Uterus (tissue), 4 donors: ENCODE measurements around the gene LRSAM1. TPM values are rescaled to one million over a fixed set of nuclear protein-coding genes. Genes with fewer than 3 reads are reported as not detected.
"Not testable (repeated sequence)": the region's sequence is repeated elsewhere in the genome, so short reads cannot be mapped to it uniquely, and the experiment has no call there.

Source experiments
- DNase-seq, 2 donors: peaks; one replicate each; pipeline ENCODE4 v3.0.0-alpha.2; 2019 to 2020
- H3K27ac ChIP-seq, 2 donors: fragments of 200-600 bp; sonication (generic); 1 replicate in 1 of 2; 2 replicates in 1 of 2; pipeline ENCODE4 v1.5.1; 2016 to 2018
- H3K27me3 ChIP-seq, 2 donors: fragments of 200-600 bp; sonication (generic); one replicate each; pipeline ENCODE4 v1.5.1; 2018 to 2019; ENCODE audit warnings: control low read depth in 1 of 2
- H3K36me3 ChIP-seq, 2 donors: fragments of 200-600 bp; sonication (generic); one replicate each; pipeline ENCODE4 v1.5.1; 2019; ENCODE audit warnings: control low read depth in 1 of 2
- H3K4me1 ChIP-seq, 2 donors: fragments of 200-600 bp; sonication (generic); one replicate each; pipeline ENCODE4 v1.5.1; 2018 to 2019; ENCODE audit warnings: control low read depth in 1 of 2
- H3K4me3 ChIP-seq, 2 donors: fragments of 200-600 bp; sonication (generic); 1 replicate in 1 of 2; 2 replicates in 1 of 2; pipeline ENCODE4 v1.5.1; 2018 to 2019; ENCODE audit warnings: mild to moderate bottlenecking in 1 of 2
- H3K9me3 ChIP-seq, 2 donors: fragments of 200-600 bp; sonication (generic); one replicate each; pipeline ENCODE4 v1.5.1; 2019; ENCODE audit warnings: control low read depth in 1 of 2
- CTCF ChIP-seq, 4 experiments: fragments of 200-600 bp in 2 of 4; fragments of 450-650 bp in 2 of 4; sonication (generic) in 2 of 4; IDR thresholded peaks; one replicate each; pipeline ENCODE4 v1.5.1; 2016 to 2019; ENCODE audit warnings: antibody characterized with exemption in 4 of 4, mild to moderate bottlenecking in 2 of 4, moderate library complexity in 1 of 4
- POLR2A ChIP-seq, 2 donors: fragments of 450-650 bp; IDR thresholded peaks; one replicate each; pipeline ENCODE4 v1.6.1; 2016; ENCODE audit warnings: antibody characterized with exemption in 2 of 2, mild to moderate bottlenecking in 1 of 2, moderate library complexity in 1 of 2
- intact Hi-C: fragments of 100-400 bp; cut with DNase I; formaldehyde crosslinking; loops from one replicate; pipeline ENCODE4 v1.15.1; 2023; ENCODE audit warnings: low total_unique reads
- total RNA-seq, 4 donors: library from RNA; depleted of rRNA in 3 of 4; stranded (reverse); fragments of >200 nt in 3 of 4; gene quantifications; one replicate each; pipeline versions ENCODE4 v1.1.0 to v1.2.4, GENCODE V29; 2014 to 2023
- donor health status: DM: yes; HTN: yes; CAD: no.

LRSAM1 gene
- total RNA-seq, 4 donors from 2014 or later = 6.5 to 25.9 (median 11.3) TPM

DNA sequence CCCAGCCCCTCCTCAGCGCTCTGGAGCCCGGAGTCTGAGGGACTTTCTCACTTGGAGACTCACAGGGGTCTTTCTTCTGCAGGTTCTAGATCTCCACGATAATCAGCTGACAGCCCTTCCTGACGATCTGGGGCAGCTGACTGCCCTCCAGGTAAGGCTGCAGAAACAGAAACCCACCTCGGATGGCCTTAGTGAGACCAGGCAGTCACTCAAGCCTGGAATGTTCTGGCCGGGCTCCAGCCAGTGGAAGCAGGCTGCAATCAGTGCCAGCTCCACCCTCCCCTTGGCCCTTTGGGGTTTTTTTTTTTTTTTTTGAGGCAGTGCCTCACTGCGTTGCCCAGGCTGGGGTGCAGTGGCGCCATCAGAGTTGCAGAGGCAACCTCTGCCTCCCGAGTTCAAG, 7.6 kb downstream of the LRSAM1 start:
- H3K4me1 ChIP-seq = no peaks in the 10 kb centered on the region
- H3K36me3 ChIP-seq = no peaks in the 10 kb centered on the region

GRCh38 chr9:127463382-127463781, 12.1 kb downstream of the LRSAM1 start:
- Histone ChIP-seq H3K4me3 (no peak overlapping the region), H3K9me3 (no peaks in the 10 kb centered on the region), H3K4me1 (no peaks in the 10 kb centered on the region), H3K36me3 (no peaks in the 10 kb centered on the region), H3K27ac (no peak overlapping the region), H3K27me3 (no peaks in the 10 kb centered on the region)
- intact Hi-C loops = no loop called here
- TF ChIP-seq POLR2A (IDR thresholded peaks at IDR 0.05) (no peak), CTCF (IDR thresholded peaks at IDR 0.05) (no peak)
- no peak for DNase-seq

More for the DNA sequence above, 7.6 kb downstream of the LRSAM1 start:
- intact Hi-C loops = no loop called here
- TF ChIP-seq CTCF (IDR thresholded peaks at IDR 0.05) (no peak), POLR2A (IDR thresholded peaks at IDR 0.05) (no peak)
- Histone ChIP-seq H3K4me3 (no peak overlapping the region), H3K27ac (no peak overlapping the region), H3K27me3 (no peaks in the 10 kb centered on the region), H3K9me3 (no peaks in the 10 kb centered on the region)
- no peak for DNase-seq

DNA sequence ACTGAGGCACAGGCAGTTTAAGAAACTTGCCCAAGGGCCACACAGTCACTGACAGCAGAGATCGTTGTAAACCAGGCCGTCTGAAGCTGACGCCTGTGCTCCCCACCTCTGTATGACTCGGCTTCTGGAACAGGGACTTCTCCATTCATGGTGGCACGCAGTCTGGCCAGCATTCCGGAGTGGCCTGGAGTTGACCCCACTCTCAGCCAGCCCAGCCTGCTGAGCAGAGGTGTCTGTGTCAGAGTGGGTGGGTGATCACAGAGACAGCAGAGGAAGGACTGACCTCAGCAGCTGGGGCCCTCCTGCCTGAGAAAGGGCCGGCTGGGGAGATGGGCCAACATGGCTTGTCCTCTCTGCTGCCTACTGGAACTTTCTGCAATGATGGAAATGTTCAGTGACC, 12.6 kb downstream of the LRSAM1 start:
- no peaks in the 10 kb centered on the region for H3K9me3 ChIP-seq
- H3K27me3 ChIP-seq = no peaks in the 10 kb centered on the region
- H3K36me3 ChIP-seq = no peaks in the 10 kb centered on the region
- no peak overlapping the region for H3K27ac ChIP-seq
- H3K4me1 ChIP-seq = no peaks in the 10 kb centered on the region
- H3K4me3 ChIP-seq = no peak overlapping the region
- no peak for DNase-seq
- intact Hi-C loops = no loop called here
- TF ChIP-seq CTCF (IDR thresholded peaks at IDR 0.05) (no peak), POLR2A (IDR thresholded peaks at IDR 0.05) (no peak)

DNA sequence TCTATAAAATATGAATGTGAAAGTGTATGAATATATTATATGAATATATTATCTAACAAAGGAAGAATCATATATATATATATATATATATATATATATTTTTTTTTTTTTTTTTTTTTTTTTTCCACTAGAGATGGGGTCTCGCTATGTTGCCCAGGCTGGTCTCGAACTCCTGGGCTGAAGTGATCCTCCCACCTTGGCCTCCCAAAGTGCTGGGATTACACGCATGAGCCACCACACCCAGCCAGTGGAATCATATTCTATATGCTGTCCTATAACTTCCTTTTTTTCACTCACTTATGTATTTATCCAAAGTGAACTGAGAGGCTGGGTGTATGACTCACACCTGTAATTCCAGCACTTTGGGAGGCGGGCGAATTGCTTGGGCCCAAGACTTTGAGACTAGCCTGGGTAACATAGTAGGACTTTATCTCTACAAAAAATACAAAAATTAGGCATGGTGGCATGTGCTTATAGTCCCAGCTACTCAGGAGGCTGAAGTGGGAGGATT, 15.2 kb downstream of the LRSAM1 start:
- H3K27me3 ChIP-seq, H3K27ac ChIP-seq, intact Hi-C loops, H3K36me3 ChIP-seq, H3K4me1 ChIP-seq, H3K9me3 ChIP-seq, H3K4me3 ChIP-seq, DNase-seq: not testable (repeated sequence)

- no peak overlapping the region for H3K4me3 ChIP-seq
- intact Hi-C loops = no loop called here
- no peak for TF ChIP-seq POLR2A (IDR thresholded peaks at IDR 0.05)
- TF ChIP-seq CTCF (IDR thresholded peaks at IDR 0.05) = no peak
Observed at GRCh38 chr9:127467621-127468020, 16.3 kb downstream of the LRSAM1 start.

DNA sequence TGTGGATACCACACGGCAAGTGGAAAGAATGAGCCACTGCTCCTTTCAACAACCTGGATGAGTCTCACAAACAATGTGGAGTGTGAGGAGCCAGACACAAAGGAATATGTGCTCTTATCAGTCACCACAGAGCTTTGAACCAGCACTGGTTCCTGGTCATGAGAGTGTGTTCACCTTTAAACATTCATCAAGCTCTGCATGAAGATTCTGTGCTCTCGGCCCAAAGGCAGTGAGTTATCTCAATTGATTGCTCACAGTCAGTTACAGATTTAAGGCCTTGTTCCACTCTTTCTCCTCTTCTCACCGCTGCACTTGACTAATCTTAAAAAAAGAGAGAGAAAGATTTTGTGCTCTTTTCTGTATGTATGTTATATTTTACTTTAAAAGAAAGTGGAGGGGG, 19.4 kb downstream of the LRSAM1 start:
- H3K27ac ChIP-seq = no peak overlapping the region
- no peaks in the 10 kb centered on the region for H3K36me3 ChIP-seq
- no peak overlapping the region for H3K4me3 ChIP-seq
- no peaks in the 10 kb centered on the region for H3K9me3 ChIP-seq
- no peak for DNase-seq
- intact Hi-C loops = no loop called here
- TF ChIP-seq CTCF (IDR thresholded peaks at IDR 0.05) = no peak
- no peak for TF ChIP-seq POLR2A (IDR thresholded peaks at IDR 0.05)
- no peaks in the 10 kb centered on the region for H3K4me1 ChIP-seq
- no peaks in the 10 kb centered on the region for H3K27me3 ChIP-seq

More at GRCh38 chr9:127467621-127468020, 16.3 kb downstream of the LRSAM1 start:
- no peaks in the 10 kb centered on the region for H3K9me3 ChIP-seq
- no peak for DNase-seq
- no peaks in the 10 kb centered on the region for H3K4me1 ChIP-seq
- no peaks in the 10 kb centered on the region for H3K36me3 ChIP-seq
- no peak overlapping the region for H3K27ac ChIP-seq
- H3K27me3 ChIP-seq = no peaks in the 10 kb centered on the region
